IPS DF 19.7 (cell line): Measurements from ENCODE around the gene FBXL16.
"Not testable (repeated sequence)": the region's sequence is repeated elsewhere in the genome, so short reads cannot be mapped to it uniquely, and the experiment has no call there.

ENCODE experiments used
- DNase-seq: peaks from one replicate; pipeline ENCODE4 v3.0.0-alpha.2; 2013; ENCODE audit warnings: low read depth, low spot score

Gene FBXL16

GRCh38 chr16:692356-693108 lies 13.1 kb downstream of the FBXL16 start:
- DNase-seq: no peak

DNA sequence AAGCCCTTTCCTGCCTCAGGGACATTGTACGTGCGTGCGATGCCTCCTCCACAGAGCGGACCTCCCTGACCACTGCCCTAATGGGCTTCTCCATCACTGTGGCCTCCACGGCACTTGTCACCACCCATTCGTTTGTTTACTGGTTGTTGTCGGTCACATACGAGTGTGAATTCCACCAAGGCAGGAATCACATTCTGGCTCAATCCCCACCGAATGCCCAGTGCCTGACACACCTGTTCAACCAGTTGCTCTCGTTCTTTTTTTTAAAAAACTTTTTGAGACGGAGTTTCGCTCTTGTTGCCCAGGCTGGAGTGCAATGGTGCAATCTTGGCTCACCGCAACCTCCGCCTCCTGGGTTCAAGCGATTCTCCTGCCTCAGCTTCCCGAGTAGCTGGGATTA lies 14.4 kb downstream of the FBXL16 start:
- DNase-seq: not testable (repeated sequence)

GRCh38 chr16:689175-689897 lies 16.3 kb downstream of the FBXL16 start:
- no peak for DNase-seq

DNA sequence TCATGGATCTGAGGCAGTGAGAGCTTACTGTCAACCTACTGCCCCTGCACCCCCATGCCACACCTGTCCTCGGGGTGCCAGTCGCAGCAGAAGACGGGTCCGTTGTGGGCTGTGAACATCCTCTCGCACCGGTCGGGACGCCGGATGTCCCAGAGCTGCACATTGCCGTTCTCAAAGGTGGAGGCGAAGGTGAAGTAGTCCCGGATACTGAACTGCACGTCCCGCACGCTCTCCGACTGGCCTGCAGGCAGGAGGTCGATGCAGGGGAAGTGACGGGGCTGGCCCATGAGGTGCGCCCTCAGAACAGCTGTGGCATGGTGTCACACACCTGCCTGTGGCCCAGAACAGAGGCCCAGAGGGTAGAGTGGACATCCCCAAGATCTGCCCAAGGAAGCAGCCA lies 18.1 kb downstream of the FBXL16 start:
- DNase-seq: no peak

- no peak for DNase-seq
These were observed 18.9 kb downstream of the FBXL16 start for GRCh38 chr16:686459-687260.

GRCh38 chr16:685967-686366 lies 19.6 kb downstream of the FBXL16 start:
- DNase-seq: no peak

- DNase-seq: no peak
These were observed 20.5 kb downstream of the FBXL16 start for GRCh38 chr16:684961-685696.

DNA sequence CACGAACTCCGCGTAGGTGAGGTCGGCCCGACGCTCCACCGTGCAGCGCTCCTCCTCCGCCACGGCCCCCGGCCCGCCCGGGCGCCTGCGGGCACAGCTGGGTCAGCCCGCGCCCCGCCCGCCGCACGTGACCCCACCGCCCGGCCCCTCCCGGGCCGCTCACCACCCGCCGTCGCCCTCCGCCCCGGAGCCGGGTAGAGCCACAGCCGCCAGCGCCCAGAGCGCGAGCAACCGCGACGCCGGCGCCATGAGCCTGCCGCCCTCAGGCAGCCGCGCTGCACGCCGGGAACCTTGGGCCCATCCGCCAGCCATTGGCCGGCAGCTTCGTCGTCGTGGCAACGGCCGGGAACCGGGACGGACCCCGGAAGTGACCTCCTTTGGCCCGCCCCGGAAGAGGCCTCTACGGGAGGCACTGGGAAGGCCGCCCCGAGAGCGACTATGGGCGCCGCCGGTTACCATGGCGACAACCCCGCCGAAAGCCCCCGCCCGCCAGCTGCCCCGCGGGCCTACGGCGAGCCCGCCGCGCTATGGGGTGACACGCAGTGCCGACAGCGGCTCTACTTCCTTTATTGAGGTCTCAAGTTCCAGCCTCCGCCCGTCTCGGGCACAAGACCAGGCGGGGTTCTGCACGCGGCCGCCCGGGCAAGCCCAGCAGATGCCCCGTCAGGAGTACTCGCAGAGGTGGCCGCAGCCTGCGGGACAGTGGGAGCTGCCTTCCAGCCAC lies 21.4 kb downstream of the FBXL16 start, which contains the start of gene JMJD8:
Gene JMJD8 (minus strand): TSS at position 264 of the 724 bp plus-strand sequence. CDS start 15 bp downstream, at position 249.
- DNase-seq: no peak

GRCh38 chr16:683396-684070 lies 22.1 kb downstream of the FBXL16 start:
- no peak for DNase-seq

DNA sequence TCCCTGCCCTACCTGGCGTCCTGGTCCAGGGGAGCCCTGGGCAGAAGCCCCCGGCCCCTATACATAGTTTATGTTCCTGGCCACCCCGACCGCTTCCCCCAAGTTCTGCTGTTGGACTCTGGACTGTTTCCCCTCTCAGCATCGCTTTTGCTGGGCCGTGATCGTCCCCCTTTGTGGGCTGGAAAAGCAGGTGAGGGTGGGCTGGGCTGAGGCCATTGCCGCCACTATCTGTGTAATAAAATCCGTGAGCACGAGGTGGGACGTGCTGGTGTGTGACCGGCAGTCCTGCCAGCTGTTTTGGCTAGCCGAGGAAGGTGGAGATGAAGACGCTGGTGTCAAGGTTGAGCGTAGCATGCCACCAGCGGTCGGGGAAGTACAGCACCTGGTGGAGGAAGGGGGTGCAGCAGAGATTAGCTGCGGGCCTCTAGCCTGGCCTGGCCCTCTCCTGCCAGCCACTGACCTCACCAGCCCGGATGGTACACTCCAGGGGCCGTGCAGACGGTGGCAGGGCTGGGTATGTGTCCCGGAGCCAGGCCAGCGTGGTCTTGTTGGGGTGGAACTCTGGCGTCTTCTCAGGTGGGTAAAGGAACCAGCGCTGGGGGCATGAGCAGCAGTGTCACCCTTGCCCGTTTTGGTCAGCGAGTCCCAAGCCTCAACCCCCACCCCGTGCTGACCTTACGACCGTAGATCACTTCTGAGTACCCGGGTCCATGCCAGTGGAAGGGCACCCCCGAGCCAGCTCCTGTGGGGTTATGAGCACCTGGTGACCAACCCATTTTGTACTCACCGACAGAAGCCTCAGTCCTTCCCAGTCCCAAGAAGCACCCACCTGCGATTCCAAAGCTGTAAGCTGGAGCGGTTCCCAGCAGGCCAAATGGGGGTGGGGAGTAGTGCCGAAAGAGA lies 22.9 kb downstream of the FBXL16 start:
- no peak for DNase-seq

GRCh38 chr16:681746-682427 lies 23.7 kb downstream of the FBXL16 start:
- no peak for DNase-seq

DNA sequence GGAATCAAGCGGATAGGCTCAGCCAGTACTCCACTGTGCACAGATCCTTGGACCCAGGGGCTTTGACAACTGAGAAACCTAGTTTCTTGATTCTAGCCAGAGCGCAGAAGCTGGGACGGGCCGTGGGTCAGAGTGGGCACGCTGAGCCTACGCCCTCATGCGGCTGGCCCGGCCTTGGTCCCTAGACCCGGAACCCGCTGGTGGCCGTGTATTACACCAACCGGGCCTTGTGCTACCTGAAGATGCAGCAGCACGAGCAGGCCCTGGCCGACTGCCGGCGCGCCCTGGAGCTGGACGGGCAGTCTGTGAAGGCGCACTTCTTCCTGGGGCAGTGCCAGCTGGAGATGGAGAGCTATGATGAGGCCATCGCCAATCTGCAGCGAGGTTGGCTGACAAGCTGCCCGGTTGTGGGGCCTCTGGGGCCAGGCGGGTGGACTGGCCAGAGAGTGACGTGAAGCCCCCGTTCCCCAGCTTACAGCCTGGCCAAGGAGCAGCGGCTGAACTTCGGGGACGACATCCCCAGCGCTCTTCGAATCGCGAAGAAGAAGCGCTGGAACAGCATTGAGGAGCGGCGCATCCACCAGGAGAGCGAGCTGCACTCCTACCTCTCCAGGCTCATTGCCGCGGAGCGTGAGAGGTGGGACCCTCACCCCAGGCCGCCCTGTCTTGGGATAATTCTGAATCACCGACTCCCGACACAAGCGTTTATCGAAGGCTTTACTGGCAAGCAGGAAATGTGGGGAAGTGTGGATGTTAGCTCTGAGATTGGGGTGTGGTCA lies 24.4 kb downstream of the FBXL16 start:
- no peak for DNase-seq

DNA sequence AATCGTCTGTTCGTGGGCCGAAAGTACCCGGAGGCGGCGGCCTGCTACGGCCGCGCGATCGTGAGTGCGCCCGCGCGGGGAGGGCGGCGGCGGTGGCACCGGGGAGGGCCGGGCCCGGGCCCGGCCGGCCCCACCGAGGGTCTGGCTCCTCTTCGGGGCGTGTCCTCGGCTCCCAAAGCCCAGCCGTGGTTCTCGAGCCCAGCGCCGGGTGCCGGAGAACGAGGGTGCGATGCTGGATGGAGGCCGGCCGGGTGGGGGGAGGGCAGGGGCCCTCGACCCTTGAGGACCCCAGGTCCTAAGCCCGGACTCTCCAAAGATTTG lies 25.0 kb downstream of the FBXL16 start:
- no peak for DNase-seq

DNA sequence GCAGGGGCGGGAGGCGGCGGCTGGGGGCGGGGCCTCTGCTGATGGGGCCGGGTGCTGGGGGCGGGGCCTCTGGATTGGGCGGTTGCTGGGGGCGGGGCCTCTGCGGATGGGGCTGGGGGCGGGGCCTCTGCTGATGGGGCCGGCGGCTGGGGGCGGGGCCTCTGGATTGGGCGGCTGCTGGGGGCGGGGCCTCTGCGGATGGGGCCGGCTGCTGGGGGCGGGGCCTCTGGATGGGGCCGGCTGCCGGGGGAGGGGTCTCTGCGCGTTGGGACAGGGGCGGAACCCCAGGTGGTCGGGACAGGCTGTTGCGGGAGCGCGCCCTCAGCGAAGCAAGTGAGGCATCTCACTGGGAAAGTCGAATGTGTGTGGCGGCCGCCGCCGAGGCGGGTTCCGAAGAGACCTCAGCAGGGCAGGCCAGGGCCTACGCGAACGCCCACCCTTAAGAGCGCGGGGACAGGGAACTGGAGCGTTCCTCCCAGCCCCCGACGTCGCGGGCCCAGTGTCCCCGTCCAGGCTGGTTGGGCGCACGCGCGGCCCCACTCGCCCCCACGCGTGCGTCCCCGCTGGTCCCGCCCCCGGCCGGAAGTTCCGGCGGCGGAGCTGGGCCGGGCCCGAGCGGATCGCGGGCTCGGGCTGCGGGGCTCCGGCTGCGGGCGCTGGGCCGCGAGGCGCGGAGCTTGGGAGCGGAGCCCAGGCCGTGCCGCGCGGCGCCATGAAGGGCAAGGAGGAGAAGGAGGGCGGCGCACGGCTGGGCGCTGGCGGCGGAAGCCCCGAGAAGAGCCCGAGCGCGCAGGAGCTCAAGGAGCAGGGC lies 25.6 kb downstream of the FBXL16 start, which contains the start of gene STUB1:
Gene STUB1 (plus strand): TSS at position 597 of the 811 bp plus-strand sequence. CDS start 116 bp downstream, at position 713.
- no peak for DNase-seq

GRCh38 chr16:678858-679813 lies 26.5 kb downstream of the FBXL16 start:
- no peak for DNase-seq
